Measurements from ENCODE around the gene SEMA5B. TPM values are rescaled to one million over a fixed set of nuclear protein-coding genes. Genes with fewer than 3 reads are reported as not detected.

SEMA5B gene
- total RNA-seq (2022) (not detected in 2 replicates), Bru-seq, nascent RNA (percentile 7 among the genes with signal in this experiment), BruChase-seq, experiment 1, labeled RNA remaining after a 6-hour chase (percentile 4 among the genes with signal in this experiment), BruChase-seq, experiment 2, labeled RNA remaining after a 2-hour chase (percentile 4 among the genes with signal in this experiment)
- long read RNA-seq, result 0 reads

GRCh38 chr3:123027292-123028232 lies at the start of gene SEMA5B:
TSS of gene SEMA5B (minus strand) at chr3:123027763. CDS start at chr3:122961263, 66,500 bp downstream.
- Mint-ChIP-seq H3K27ac (ENCODE audit: low read depth, unreplicated experiment) (no peak within 1 kb of the TSS), H3K9me3 (ENCODE audit: unreplicated experiment) (no peaks in the 10 kb centered on the region), H3K36me3 (ENCODE audit: insufficient read depth, unreplicated experiment) (no peaks in the 10 kb centered on the region), H3K4me3 (ENCODE audit: unreplicated experiment) (peak within 1 kb of the TSS; percentile 52), H3K4me1 (ENCODE audit: insufficient read depth, unreplicated experiment) (peaks cover 9% of the 10 kb centered on the region), H3K27me3 (ENCODE audit: insufficient read depth, unreplicated experiment) (peaks cover 57% of the 10 kb centered on the region)
- ChIA-PET POLR2A (interaction anchor here (0.6 to 2.1 kb wide), 9 partner anchors 9 to 611 kb away, joined by 3 to 14 read pairs (median 3); partner anchors contain the start of gene HSPBAP1), CTCF (interaction anchor here (0.6 to 6.2 kb wide), 41 partner anchors 13 to 533 kb away, joined by 3 to 89 read pairs (median 4); partner anchors contain the start of genes DTX3L and PARP9)
- no TSS peak for BruUV-seq (replicated peaks)
- DNase-seq (ENCODE audit: unreplicated experiment), result peak; percentile 29
- intact Hi-C loops (cut with micrococcal nuclease), result loop anchor here (1.0 to 5.0 kb wide), 5 partner anchors 84 to 633 kb away; partner anchors contain the start of genes DTX3L and PARP9
- TF ChIP-seq CTCF (IDR thresholded peaks at IDR 0.05; ENCODE audit: unreplicated experiment), result peak; percentile 31

GRCh38 chr3:123076496-123077418 lies 49.2 kb upstream of the SEMA5B start:
- no peak overlapping the region for H3K4me3 Mint-ChIP-seq (ENCODE audit: unreplicated experiment)
- DNase-seq (ENCODE audit: unreplicated experiment), result peak; percentile 52
- peaks cover 43% of the 10 kb centered on the region for H3K4me1 Mint-ChIP-seq (ENCODE audit: insufficient read depth, unreplicated experiment)
- no TSS peak for BruUV-seq (replicated peaks)
- CTCF ChIA-PET, result interaction anchor here (0.5 to 1.2 kb wide), 2 partner anchors 9 to 129 kb away, joined by 3 to 4 read pairs; no protein-coding TSS in a partner anchor
- no peaks in the 10 kb centered on the region for H3K9me3 Mint-ChIP-seq (ENCODE audit: unreplicated experiment)
- H3K27ac Mint-ChIP-seq (ENCODE audit: low read depth, unreplicated experiment), result peak overlapping the region; percentile 40
- POLR2A ChIA-PET, result interaction anchor here (0.7 to 2.2 kb wide), 4 partner anchors 10 to 1328 kb away, joined by 3 to 22 read pairs (median 4); partner anchors contain the start of genes PDIA5 and SEC22A
- no peaks in the 10 kb centered on the region for H3K36me3 Mint-ChIP-seq (ENCODE audit: insufficient read depth, unreplicated experiment)
- intact Hi-C loops (cut with micrococcal nuclease), result no loop called here
- H3K27me3 Mint-ChIP-seq (ENCODE audit: insufficient read depth, unreplicated experiment), result no peaks in the 10 kb centered on the region
- no peak for TF ChIP-seq CTCF (IDR thresholded peaks at IDR 0.05; ENCODE audit: unreplicated experiment)

GRCh38 chr3:123076112-123076495 lies 48.5 kb upstream of the SEMA5B start:
- no peak for TF ChIP-seq CTCF (IDR thresholded peaks at IDR 0.05; ENCODE audit: unreplicated experiment)
- BruUV-seq (replicated peaks), result no TSS peak
- Mint-ChIP-seq H3K4me3 (ENCODE audit: unreplicated experiment) (no peak overlapping the region), H3K4me1 (ENCODE audit: insufficient read depth, unreplicated experiment) (peaks cover 46% of the 10 kb centered on the region), H3K27ac (ENCODE audit: low read depth, unreplicated experiment) (no peak overlapping the region), H3K36me3 (ENCODE audit: insufficient read depth, unreplicated experiment) (no peaks in the 10 kb centered on the region), H3K27me3 (ENCODE audit: insufficient read depth, unreplicated experiment) (no peaks in the 10 kb centered on the region), H3K9me3 (ENCODE audit: unreplicated experiment) (no peaks in the 10 kb centered on the region)
- ChIA-PET POLR2A (interaction anchor here (0.8 to 2.2 kb wide), 3 partner anchors 9 to 288 kb away, joined by 3 to 22 read pairs (median 5); partner anchors contain the start of genes PDIA5 and SEC22A), CTCF (interaction anchor here (0.5 to 1.2 kb wide), 3 partner anchors 9 to 482 kb away, joined by 3 to 4 read pairs (median 4); no protein-coding TSS in a partner anchor)
- no peak for DNase-seq (ENCODE audit: unreplicated experiment)
- intact Hi-C loops (cut with micrococcal nuclease), result no loop called here

All from MCF 10A (cell line).